T-helper 9 cell (primary cell): Measurements from ENCODE around the gene CDHR1.

Experiments
- DNase-seq: peaks from one replicate; pipeline ENCODE4 v3.0.0-alpha.2; 2020

CDHR1 gene

GRCh38 chr10:84267503-84268126 lies 73.3 kb downstream of the CDHR1 start:
- DNase-seq: peak; percentile 45

GRCh38 chr10:84269162-84269561 lies 74.8 kb downstream of the CDHR1 start:
- no peak for DNase-seq
